GM12892 (cell line): ENCODE results near the gene FAM3C.

Experiments
- POLR2A ChIP-seq: IDR thresholded peaks from 2 replicates; pipeline ENCODE4 v1.6.1; 2011; ENCODE audit warnings: low read depth, low read length, control low read depth
- POLR2AphosphoS5 ChIP-seq: IDR thresholded peaks from 2 replicates; pipeline ENCODE4 v1.6.1; 2011; ENCODE audit warnings: low read depth, low read length, control low read depth

- TF ChIP-seq POLR2A, result no peak
- no peak for TF ChIP-seq POLR2AphosphoS5
These were observed 72.4 kb downstream of the FAM3C start for GRCh38 chr7:121323515-121324302.
